GM10266 (cell line): ENCODE measurements around the gene LBR.

Experiments
- DNase-seq: peaks from one replicate; pipeline ENCODE4 v3.0.0; 2012; ENCODE audit errors: extremely low spot score
- TF ChIP-seq, protein P1 (sequence below): IDR thresholded peaks from 2 replicates; pipeline ENCODE4 v1.5.1; 2012; ENCODE audit warnings: mild to moderate bottlenecking, low read depth; ENCODE audit not compliant: control insufficient read depth, insufficient read depth; ENCODE audit errors: missing control alignments

LBR gene

DNA sequence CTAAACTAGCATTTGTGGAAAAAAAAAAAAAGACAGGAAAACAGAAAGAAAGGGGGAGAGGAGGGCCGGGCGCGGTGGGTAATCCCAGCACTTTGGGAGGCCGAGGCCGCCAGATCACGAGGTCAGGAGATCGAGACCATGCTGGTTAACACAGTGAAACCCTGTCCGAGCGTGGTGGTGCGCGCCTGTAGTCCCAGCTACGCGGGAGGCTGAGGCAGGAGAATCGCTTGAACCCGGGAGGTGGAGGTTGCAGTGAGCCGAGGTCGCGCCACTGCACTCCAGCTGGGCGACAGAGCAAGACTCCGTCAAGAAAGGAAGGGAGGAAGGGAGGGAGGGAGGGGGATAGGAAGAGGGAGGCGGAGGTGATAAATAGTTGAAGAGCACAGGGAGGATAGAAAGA, 54.7 kb downstream of the LBR start:
- TF ChIP-seq, protein P1, sequence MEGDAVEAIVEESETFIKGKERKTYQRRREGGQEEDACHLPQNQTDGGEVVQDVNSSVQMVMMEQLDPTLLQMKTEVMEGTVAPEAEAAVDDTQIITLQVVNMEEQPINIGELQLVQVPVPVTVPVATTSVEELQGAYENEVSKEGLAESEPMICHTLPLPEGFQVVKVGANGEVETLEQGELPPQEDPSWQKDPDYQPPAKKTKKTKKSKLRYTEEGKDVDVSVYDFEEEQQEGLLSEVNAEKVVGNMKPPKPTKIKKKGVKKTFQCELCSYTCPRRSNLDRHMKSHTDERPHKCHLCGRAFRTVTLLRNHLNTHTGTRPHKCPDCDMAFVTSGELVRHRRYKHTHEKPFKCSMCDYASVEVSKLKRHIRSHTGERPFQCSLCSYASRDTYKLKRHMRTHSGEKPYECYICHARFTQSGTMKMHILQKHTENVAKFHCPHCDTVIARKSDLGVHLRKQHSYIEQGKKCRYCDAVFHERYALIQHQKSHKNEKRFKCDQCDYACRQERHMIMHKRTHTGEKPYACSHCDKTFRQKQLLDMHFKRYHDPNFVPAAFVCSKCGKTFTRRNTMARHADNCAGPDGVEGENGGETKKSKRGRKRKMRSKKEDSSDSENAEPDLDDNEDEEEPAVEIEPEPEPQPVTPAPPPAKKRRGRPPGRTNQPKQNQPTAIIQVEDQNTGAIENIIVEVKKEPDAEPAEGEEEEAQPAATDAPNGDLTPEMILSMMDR: no peak
- DNase-seq: no peak

GRCh38 chr1:225371366-225372010, 56.4 kb downstream of the LBR start:
- TF ChIP-seq, protein P1: no peak

DNA sequence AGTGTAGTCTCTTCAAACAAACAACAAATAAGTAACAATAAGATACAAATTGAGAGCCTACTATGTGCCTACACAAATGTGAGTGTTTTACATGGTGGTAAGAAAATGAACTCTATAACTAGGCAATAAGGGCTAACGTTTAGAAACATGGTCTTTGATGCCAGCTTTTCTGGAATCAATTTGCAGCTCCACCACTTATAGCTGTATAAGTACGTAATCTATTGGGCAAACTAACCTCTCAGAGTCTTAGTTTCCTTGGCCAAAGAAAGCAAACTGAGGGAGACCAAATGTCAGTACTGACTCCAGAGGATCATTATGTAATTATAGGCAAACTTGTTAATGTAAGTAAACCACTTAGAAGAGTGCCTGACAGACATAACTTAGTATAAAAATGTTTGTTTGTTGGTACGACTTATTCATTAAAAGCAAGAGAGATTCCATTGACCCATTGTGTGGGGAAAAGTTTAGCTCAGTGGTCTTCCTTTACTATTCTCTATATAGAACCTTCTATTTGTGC, 59.7 kb downstream of the LBR start:
- TF ChIP-seq, protein P1: no peak
- DNase-seq: no peak

More at GRCh38 chr1:225371366-225372010, 56.4 kb downstream of the LBR start:
- DNase-seq: no peak

GRCh38 chr1:225366552-225366951, 61.3 kb downstream of the LBR start:
- no peak for DNase-seq
- TF ChIP-seq, protein P1: no peak

GRCh38 chr1:225366018-225366417, 61.8 kb downstream of the LBR start:
- no peak for DNase-seq
- TF ChIP-seq, protein P1: no peak

DNA sequence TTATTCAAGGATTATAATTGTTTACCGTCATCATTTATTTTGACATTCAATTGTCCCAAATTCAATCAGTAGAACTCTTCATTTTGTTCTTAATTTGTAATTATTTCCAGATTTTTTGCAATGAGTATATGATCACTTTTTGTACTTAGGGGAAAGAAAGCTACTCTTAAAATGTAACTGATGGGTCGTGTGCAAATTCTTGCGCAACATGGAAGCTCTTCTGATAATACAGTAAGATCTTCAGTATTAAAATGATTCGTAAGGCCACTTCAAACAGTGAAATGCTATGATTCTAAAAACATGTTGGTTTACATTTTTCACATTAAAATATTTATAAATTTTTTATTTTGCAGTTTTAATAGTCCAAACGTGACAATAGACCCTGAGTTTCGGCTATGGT, 63.4 kb downstream of the LBR start:
- DNase-seq: no peak

DNA sequence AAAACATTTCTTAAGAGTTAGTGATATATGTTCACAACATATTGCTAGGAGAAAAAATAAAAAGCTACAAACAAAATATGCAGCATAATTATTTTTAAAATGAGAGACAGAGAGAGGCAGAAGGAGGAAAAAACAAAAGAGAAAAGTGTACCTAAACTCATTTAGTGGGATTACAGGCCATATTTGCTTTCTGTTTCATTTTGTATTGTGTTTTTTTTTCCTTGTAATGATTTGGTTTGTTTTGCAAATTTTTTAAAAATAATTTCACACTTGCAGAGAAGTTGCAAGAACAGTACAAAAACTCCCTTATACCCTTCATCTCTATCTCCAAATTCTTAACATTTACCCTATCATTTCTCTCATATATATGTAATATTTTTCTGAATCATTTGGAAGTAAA, 65.0 kb downstream of the LBR start:
- TF ChIP-seq, protein P1: no peak
- no peak for DNase-seq

More for the DNA sequence above, 63.4 kb downstream of the LBR start:
- TF ChIP-seq, protein P1: no peak
